IMR-90 (cell line): ENCODE results near the gene CDKN1C. TPM values are rescaled to one million over a fixed set of nuclear protein-coding genes. Genes with fewer than 3 reads are reported as not detected.

Experiments
- ATAC-seq: fragments of 200-7000 bp; cut with Tn5 transposase; 2 replicates; pipeline ENCODE4 v1.9.1; 2020; ENCODE audit warnings: low read depth, mild to moderate bottlenecking, moderate library complexity
- BruUV-seq: library from RNA; stranded (reverse); fragments of 400-500 nt; replicated peaks from 2 replicates; lab custom pipeline; 2021; lab: Mats Ljungman, UMichigan
- CTCF ChIA-PET: fragments of 300-600 bp; formaldehyde crosslinking; extraction: SDS; loops from one replicate; lab custom pipeline; 2021; ENCODE audit warnings: antibody characterized with exemption; lab: Yijun Ruan, JAX
- POLR2A ChIA-PET: fragments of 300-600 bp; sonication (Branson Sonifier 250); formaldehyde crosslinking; loops from one replicate; lab custom pipeline; 2022; ENCODE audit warnings: antibody characterized with exemption; ENCODE audit not compliant: unreplicated experiment; lab: Charles Lee
- DNase-seq: peaks from one replicate; pipeline ENCODE4 v3.0.0; 2013
- H2AFZ ChIP-seq: replicated peaks from 2 replicates; pipeline ENCODE3; 2013; ENCODE audit warnings: low read length, mild to moderate bottlenecking; ENCODE audit not compliant: poor library complexity
- H2AK5ac ChIP-seq: 2 replicates; pipeline ENCODE4 v1.6.1; 2013; ENCODE audit warnings: low read depth, low read length, inconsistent platforms
- H2AK9ac ChIP-seq: replicated peaks from 2 replicates; pipeline ENCODE3; 2013; ENCODE audit warnings: mild to moderate bottlenecking, low read depth, low read length, moderate library complexity; ENCODE audit not compliant: poor library complexity
- H2BK120ac ChIP-seq: 2 replicates; pipeline ENCODE4 v1.6.1; 2013; ENCODE audit warnings: low read depth, low read length, inconsistent platforms
- H2BK15ac ChIP-seq: 3 replicates; pipeline ENCODE4 v1.6.1; 2013; ENCODE audit warnings: low read depth, low read length, inconsistent platforms
- H2BK20ac ChIP-seq: 2 replicates; pipeline ENCODE4 v1.6.1; 2013; ENCODE audit warnings: low read depth, mild to moderate bottlenecking, inconsistent platforms, low read length, moderate library complexity
- H2BK5ac ChIP-seq: 2 replicates; pipeline ENCODE4 v1.6.1; 2013; ENCODE audit warnings: mild to moderate bottlenecking, low read depth, low read length, inconsistent platforms; ENCODE audit not compliant: poor library complexity, severe bottlenecking
- H3K14ac ChIP-seq: replicated peaks from 2 replicates; pipeline ENCODE4 v1.6.1; 2013; ENCODE audit warnings: low read depth, low read length, inconsistent platforms
- H3K18ac ChIP-seq: 2 replicates; pipeline ENCODE4 v1.6.1; 2013; ENCODE audit warnings: low read depth, low read length, control low read depth
- H3K23ac ChIP-seq: 2 replicates; pipeline ENCODE4 v1.6.1; 2013; ENCODE audit warnings: low read depth, low read length, inconsistent platforms
- H3K27ac ChIP-seq: 2 replicates; pipeline ENCODE4 v1.5.1; 2013; ENCODE audit warnings: mild to moderate bottlenecking, control low read depth, low read length; ENCODE audit not compliant: insufficient read depth
- H3K27me3 ChIP-seq: 2 replicates; pipeline ENCODE4 v1.6.1; 2013; ENCODE audit warnings: low read length; ENCODE audit not compliant: control insufficient read depth, insufficient read depth
- H3K36me3 ChIP-seq: 2 replicates; pipeline ENCODE4 v1.6.1; 2013; ENCODE audit warnings: low read length, mixed read lengths; ENCODE audit not compliant: control insufficient read depth, insufficient read depth
- H3K4ac ChIP-seq: 2 replicates; pipeline ENCODE4 v1.6.1; 2013; ENCODE audit warnings: low read depth, low read length, inconsistent platforms
- H3K4me1 ChIP-seq: 2 replicates; pipeline ENCODE4 v1.6.1; 2013; ENCODE audit warnings: low read length, mixed read lengths; ENCODE audit not compliant: control insufficient read depth, insufficient read depth
- H3K4me2 ChIP-seq: 2 replicates; pipeline ENCODE4 v1.6.1; 2013; ENCODE audit warnings: low read depth, mild to moderate bottlenecking, control low read depth, low read length, moderate library complexity
- H3K4me3 ChIP-seq: 2 replicates; pipeline ENCODE4 v1.5.1; 2013; ENCODE audit warnings: low read depth, mild to moderate bottlenecking, control low read depth, low read length, moderate library complexity; ENCODE audit not compliant: insufficient read depth
- H3K56ac ChIP-seq: 2 replicates; pipeline ENCODE4 v1.6.1; 2013; ENCODE audit warnings: low read length, inconsistent platforms; ENCODE audit not compliant: insufficient read depth; ENCODE audit errors: extremely low read depth
- H3K79me1 ChIP-seq, 2 experiments: 2 replicates each; pipeline ENCODE4 v1.6.1; 2013; ENCODE audit warnings: low read length in 2 of 2, inconsistent platforms in 1 of 2, low read depth in 1 of 2
- H3K9ac ChIP-seq: 2 replicates; pipeline ENCODE4 v1.6.1; 2013; ENCODE audit warnings: low read depth, low read length, control low read depth
- H3K9me1 ChIP-seq: 2 replicates; pipeline ENCODE4 v1.6.1; 2013; ENCODE audit warnings: low read length, inconsistent platforms; ENCODE audit not compliant: insufficient read depth
- H3K9me3 ChIP-seq: 2 replicates; pipeline ENCODE4 v1.6.1; 2013; ENCODE audit warnings: low read length; ENCODE audit not compliant: control insufficient read depth, insufficient read depth
- H4K20me1 ChIP-seq: 2 replicates; pipeline ENCODE4 v1.6.1; 2013; ENCODE audit warnings: low read length, inconsistent platforms; ENCODE audit not compliant: insufficient read depth
- H4K5ac ChIP-seq: 2 replicates; pipeline ENCODE4 v1.6.1; 2013; ENCODE audit warnings: mild to moderate bottlenecking, low read depth, low read length, control low read depth
- H4K8ac ChIP-seq, 2 experiments: 2 replicates each; pipeline ENCODE4 v1.6.1; 2013; ENCODE audit warnings: low read depth in 2 of 2, low read length in 2 of 2, control low read depth in 1 of 2, inconsistent platforms in 1 of 2
- H4K91ac ChIP-seq: 2 replicates; pipeline ENCODE4 v1.6.1; 2013; ENCODE audit warnings: low read depth, low read length, inconsistent platforms; ENCODE audit not compliant: insufficient read depth
- BHLHE40 ChIP-seq: fragments of 150-350 bp; IDR thresholded peaks from 2 replicates; pipeline ENCODE4 v1.6.1; 2016; ENCODE audit warnings: mild to moderate bottlenecking, low read depth, low read length
- CEBPB ChIP-seq: IDR thresholded peaks from 2 replicates; pipeline ENCODE4 v1.6.1; 2012; ENCODE audit warnings: low read depth, low read length, improper control_type of control experiment
- CHD1 ChIP-seq: IDR thresholded peaks from 2 replicates; pipeline ENCODE4 v1.6.1; 2012; ENCODE audit warnings: low read depth, low read length, improper control_type of control experiment
- CTCF ChIP-seq: conservative IDR thresholded peaks from 2 replicates; pipeline ENCODE4 v1.5.1; 2012; ENCODE audit warnings: mild to moderate bottlenecking, low read depth, low read length, improper control_type of control experiment
- ELK1 ChIP-seq: fragments of 150-350 bp; IDR thresholded peaks from 2 replicates; pipeline ENCODE4 v1.6.1; 2016; ENCODE audit warnings: low read depth, mild to moderate bottlenecking, low read length, moderate library complexity, borderline replicate concordance
- FOS ChIP-seq: fragments of 150-350 bp; IDR thresholded peaks from 2 replicates; pipeline ENCODE4 v1.6.1; 2016; ENCODE audit warnings: low read depth, low read length
- MAFK ChIP-seq: IDR thresholded peaks from 2 replicates; pipeline ENCODE4 v1.6.1; 2012; ENCODE audit warnings: low read depth, low read length, improper control_type of control experiment
- MAZ ChIP-seq: IDR thresholded peaks from 2 replicates; pipeline ENCODE4 v1.6.1; 2012; ENCODE audit warnings: low read depth, mild to moderate bottlenecking, low read length, improper control_type of control experiment, moderate library complexity, borderline replicate concordance
- NFE2L2 ChIP-seq: fragments of 150-350 bp; IDR thresholded peaks from 2 replicates; pipeline ENCODE4 v1.6.1; 2016; ENCODE audit warnings: low read depth, mild to moderate bottlenecking, low read length
- POLR2A ChIP-seq: IDR thresholded peaks from 2 replicates; pipeline ENCODE4 v1.6.1; 2012; ENCODE audit warnings: mild to moderate bottlenecking, low read depth, low read length
- RAD21 ChIP-seq: IDR thresholded peaks from 2 replicates; pipeline ENCODE4 v1.6.1; 2012; ENCODE audit warnings: low read length, improper control_type of control experiment
- RCOR1 ChIP-seq: IDR thresholded peaks from 2 replicates; pipeline ENCODE4 v1.6.1; 2012; ENCODE audit warnings: mild to moderate bottlenecking, low read length, improper control_type of control experiment; ENCODE audit not compliant: insufficient replicate concordance
- RFX5 ChIP-seq: IDR thresholded peaks from 2 replicates; pipeline ENCODE4 v1.8.0; 2012; ENCODE audit warnings: low read depth, mild to moderate bottlenecking, low read length, moderate library complexity
- USF2 ChIP-seq: fragments of 150-350 bp; IDR thresholded peaks from 2 replicates; pipeline ENCODE4 v1.6.1; 2017; ENCODE audit warnings: mild to moderate bottlenecking, antibody characterized with exemption, low read length, low read depth
- WGBS, 2 experiments: methylation state at CpG; one replicate each; pipeline versions ENCODE4 v1.1.5 to v1.1.7; 2013; ENCODE audit warnings: missing lambda C conversion rate in 2 of 2; ENCODE audit not compliant: insufficient read length in 1 of 2; ENCODE audit errors: extremely low coverage in 2 of 2; 5-methylcytosine and 5-hydroxymethylcytosine counted together
- dilution Hi-C: fragments of 300-500 bp; cut with HindIII; formaldehyde crosslinking; loops from one replicate; pipeline ENCODE4 v1.14.3; 2018; ENCODE audit warnings: low sequenced_read_pairs; ENCODE audit not compliant: unreplicated experiment
- in situ Hi-C: fragments of 300-500 bp; cut with MboI; formaldehyde crosslinking; loops from 3 replicates; pipeline ENCODE4 v1.14.3; 2019; ENCODE audit warnings: low sequenced_read_pairs, inconsistent platforms, mixed read lengths
- intact Hi-C: fragments of 100-400 bp; cut with micrococcal nuclease; formaldehyde crosslinking; loops from 2 replicates; pipeline ENCODE4 v1.10.0; 2022
- polyA plus RNA-seq, 3 experiments: library from polyadenylated mRNA; depleted of rRNA; stranded (reverse); fragments of >200 nt; gene quantifications; 2 replicates each; pipeline ENCODE4 v1.2.3, GENCODE V29; 2012; ENCODE audit warnings: low replicate concordance in 1 of 3
- total RNA-seq: library from RNA; depleted of rRNA; stranded (reverse); fragments of >200 nt; gene quantifications from 2 replicates; pipeline ENCODE4 v1.2.3, GENCODE V29; 2012

CDKN1C gene
- total and polyA plus RNA-seq, 2 of the 4 experiments (the other 2 are of a cell fraction) = 1.6 to 3.0 TPM

- no peak overlapping the region for H3K4ac ChIP-seq
- no peak overlapping the region for H3K14ac ChIP-seq
- peaks cover 23% of the 10 kb centered on the region for H3K27me3 ChIP-seq
- ATAC-seq (no peak), DNase-seq (no peak)
- no peaks in the 10 kb centered on the region for H4K20me1 ChIP-seq
- 80% methylated on average over 7 of the region's 12 CpGs; no CpG with 5 or more reads in 1 of the 2 experiments for WGBS, 2 experiments
- no peaks in the 10 kb centered on the region for H3K9me1 ChIP-seq
- no peak overlapping the region for H3K27ac ChIP-seq
- POLR2A ChIA-PET = no interaction called here
- H4K91ac ChIP-seq = no peak overlapping the region
- no peak overlapping the region for H2AK9ac ChIP-seq
- intact Hi-C loops = no loop called here
- H3K36me3 ChIP-seq = no peaks in the 10 kb centered on the region
- TF ChIP-seq CEBPB (no peak), USF2 (no peak), RFX5 (no peak), NFE2L2 (no peak), CHD1 (no peak), POLR2A (no peak), RAD21 (no peak), CTCF (no peak), FOS (no peak), MAFK (no peak), BHLHE40 (no peak), ELK1 (no peak), MAZ (no peak), RCOR1 (no peak)
- CTCF ChIA-PET = no interaction called here
- H3K9ac ChIP-seq = no peak overlapping the region
- no peaks in the 10 kb centered on the region for H3K9me3 ChIP-seq
- H3K18ac ChIP-seq = no peak overlapping the region
- dilution Hi-C loops = no loop called here
- in situ Hi-C loops = no loop called here
- H3K4me1 ChIP-seq = peaks cover 2% of the 10 kb centered on the region; the same call in 1 of the 2 replicates
- no TSS peak for BruUV-seq
- no peak overlapping the region for H2BK120ac ChIP-seq
- H3K4me2 ChIP-seq = no peak overlapping the region
- no peak overlapping the region for H4K5ac ChIP-seq
- no peak overlapping the region for H2BK20ac ChIP-seq
- H3K4me3 ChIP-seq = no peak overlapping the region
- H3K23ac ChIP-seq = no peak overlapping the region
- no peak overlapping the region for H2AK5ac ChIP-seq
- no peak overlapping the region for H3K56ac ChIP-seq
- H2BK15ac ChIP-seq = no peak overlapping the region
- H2BK5ac ChIP-seq = no peak overlapping the region
- H4K8ac ChIP-seq = no peak overlapping the region
- no peak overlapping the region for H2AFZ ChIP-seq
- no peaks in the 10 kb centered on the region for H3K79me1 ChIP-seq
Observed at GRCh38 chr11:2837651-2838050, 47.9 kb downstream of the CDKN1C start.
